ENCODE data around the gene COL6A2. TPM values are rescaled to one million over a fixed set of nuclear protein-coding genes. Genes with fewer than 3 reads are reported as not detected.
"Not testable (repeated sequence)": the region's sequence is repeated elsewhere in the genome, so short reads cannot be mapped to it uniquely, and the experiment has no call there.

The COL6A2 gene
- total RNA-seq, 1 donor from 2014 or later, result 535 TPM

DNA sequence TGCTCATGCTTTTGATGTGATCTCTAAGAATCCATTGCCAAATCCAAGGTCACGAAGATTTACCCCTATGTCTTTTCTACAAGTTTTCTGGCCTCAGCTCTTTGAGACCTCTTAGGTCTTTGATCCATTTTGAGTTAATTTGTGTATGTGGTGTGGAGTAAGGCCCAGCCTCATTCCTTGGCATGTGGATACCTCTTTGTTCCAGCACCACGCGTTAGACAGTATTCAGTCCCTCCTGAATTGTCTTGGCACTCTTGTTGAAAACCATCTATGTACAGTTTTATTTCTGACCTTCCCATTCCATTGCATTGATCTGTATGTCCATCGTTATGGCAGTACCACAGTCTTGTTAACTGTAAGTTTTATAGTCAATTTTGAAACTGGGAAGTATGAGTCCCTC is 65.5 kb downstream of the COL6A2 start:
- Histone ChIP-seq H3K4me1 (no peaks in the 10 kb centered on the region), H3K27me3 (no peaks in the 10 kb centered on the region), H3K27ac (no peak overlapping the region), H3K4me3 (no peak overlapping the region), H3K36me3 (peaks cover 0 to 4% of the 10 kb centered on the region in 2 donors), H3K9me3 (no peaks in the 10 kb centered on the region)
- TF ChIP-seq, protein P1, sequence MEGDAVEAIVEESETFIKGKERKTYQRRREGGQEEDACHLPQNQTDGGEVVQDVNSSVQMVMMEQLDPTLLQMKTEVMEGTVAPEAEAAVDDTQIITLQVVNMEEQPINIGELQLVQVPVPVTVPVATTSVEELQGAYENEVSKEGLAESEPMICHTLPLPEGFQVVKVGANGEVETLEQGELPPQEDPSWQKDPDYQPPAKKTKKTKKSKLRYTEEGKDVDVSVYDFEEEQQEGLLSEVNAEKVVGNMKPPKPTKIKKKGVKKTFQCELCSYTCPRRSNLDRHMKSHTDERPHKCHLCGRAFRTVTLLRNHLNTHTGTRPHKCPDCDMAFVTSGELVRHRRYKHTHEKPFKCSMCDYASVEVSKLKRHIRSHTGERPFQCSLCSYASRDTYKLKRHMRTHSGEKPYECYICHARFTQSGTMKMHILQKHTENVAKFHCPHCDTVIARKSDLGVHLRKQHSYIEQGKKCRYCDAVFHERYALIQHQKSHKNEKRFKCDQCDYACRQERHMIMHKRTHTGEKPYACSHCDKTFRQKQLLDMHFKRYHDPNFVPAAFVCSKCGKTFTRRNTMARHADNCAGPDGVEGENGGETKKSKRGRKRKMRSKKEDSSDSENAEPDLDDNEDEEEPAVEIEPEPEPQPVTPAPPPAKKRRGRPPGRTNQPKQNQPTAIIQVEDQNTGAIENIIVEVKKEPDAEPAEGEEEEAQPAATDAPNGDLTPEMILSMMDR (IDR thresholded peaks at IDR 0.05), result no peak
- TF ChIP-seq POLR2AphosphoS5 (IDR thresholded peaks at IDR 0.05; ENCODE audit: insufficient read depth in 1 of 2, low read depth in 1 of 2) (no peak), POLR2A (IDR thresholded peaks at IDR 0.05) (no peak)
- intact Hi-C loops (cut with DNase I), result no loop called here
- DNase-seq (ENCODE audit: extremely low spot score in 2 of 2), result no peak

DNA sequence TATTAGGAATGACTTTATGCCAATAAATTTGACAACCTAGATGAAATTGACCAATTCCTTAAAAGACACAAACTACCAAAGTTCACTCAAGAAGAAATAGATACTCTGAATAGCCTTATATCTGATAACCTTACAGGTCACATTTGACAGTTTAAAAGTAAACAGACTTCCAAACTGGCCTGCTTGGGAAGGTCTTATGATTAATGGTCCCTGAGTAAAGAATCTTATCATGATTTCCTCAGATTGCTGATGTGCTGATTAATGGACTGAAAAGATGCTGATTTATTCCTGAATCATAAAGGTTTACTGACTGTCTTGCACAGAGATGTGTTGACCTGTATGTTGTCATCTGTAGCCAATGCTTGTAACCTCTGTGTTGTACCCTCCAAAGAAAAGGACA is 67.2 kb downstream of the COL6A2 start:
- Histone ChIP-seq H3K4me1 (no peaks in the 10 kb centered on the region), H3K27me3 (no peaks in the 10 kb centered on the region), H3K4me3 (no peak overlapping the region), H3K36me3 (peaks cover 0 to 4% of the 10 kb centered on the region in 2 donors), H3K27ac (no peak overlapping the region), H3K9me3 (no peaks in the 10 kb centered on the region)
- intact Hi-C loops (cut with DNase I), result no loop called here
- TF ChIP-seq POLR2A (IDR thresholded peaks at IDR 0.05) (no peak), POLR2AphosphoS5 (IDR thresholded peaks at IDR 0.05; ENCODE audit: insufficient read depth in 1 of 2, low read depth in 1 of 2) (no peak)
- TF ChIP-seq, protein P1 (IDR thresholded peaks at IDR 0.05), result no peak
- no peak for DNase-seq (ENCODE audit: extremely low spot score in 2 of 2)

DNA sequence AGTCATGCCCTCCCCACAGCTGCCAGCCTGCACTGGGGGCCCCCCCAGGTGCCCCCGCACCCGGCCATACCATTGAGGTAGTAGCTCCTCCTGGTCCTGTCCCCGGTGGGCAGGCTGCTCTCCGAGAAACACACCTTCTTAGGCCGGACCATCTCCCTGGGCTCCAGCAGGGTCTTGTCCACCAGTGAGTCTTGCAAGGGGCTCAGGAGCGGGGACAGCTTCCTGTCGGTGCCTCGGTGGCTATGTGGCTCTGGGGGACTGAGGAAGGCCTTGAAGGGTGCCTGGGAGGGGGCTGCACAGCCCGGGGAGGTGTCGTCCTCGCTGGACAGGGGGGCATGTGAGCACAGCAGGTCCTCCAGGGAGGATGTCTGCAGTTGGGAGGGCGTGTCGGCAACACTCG is 70.3 kb downstream of the COL6A2 start:
- intact Hi-C loops (cut with DNase I), result no loop called here
- peak; percentile 61 to 64 for DNase-seq (ENCODE audit: extremely low spot score in 2 of 2)
- TF ChIP-seq, protein P1 (IDR thresholded peaks at IDR 0.05), result no peak
- no peak for TF ChIP-seq POLR2AphosphoS5 (IDR thresholded peaks at IDR 0.05; ENCODE audit: insufficient read depth in 1 of 2, low read depth in 1 of 2)
- no peak for TF ChIP-seq POLR2A (IDR thresholded peaks at IDR 0.05)
- no peaks in the 10 kb centered on the region for H3K4me1 ChIP-seq
- no peaks in the 10 kb centered on the region for H3K36me3 ChIP-seq
- H3K27ac ChIP-seq, result no peak overlapping the region
- no peak overlapping the region for H3K4me3 ChIP-seq
- H3K27me3 ChIP-seq, result no peaks in the 10 kb centered on the region
- H3K9me3 ChIP-seq, result no peaks in the 10 kb centered on the region

DNA sequence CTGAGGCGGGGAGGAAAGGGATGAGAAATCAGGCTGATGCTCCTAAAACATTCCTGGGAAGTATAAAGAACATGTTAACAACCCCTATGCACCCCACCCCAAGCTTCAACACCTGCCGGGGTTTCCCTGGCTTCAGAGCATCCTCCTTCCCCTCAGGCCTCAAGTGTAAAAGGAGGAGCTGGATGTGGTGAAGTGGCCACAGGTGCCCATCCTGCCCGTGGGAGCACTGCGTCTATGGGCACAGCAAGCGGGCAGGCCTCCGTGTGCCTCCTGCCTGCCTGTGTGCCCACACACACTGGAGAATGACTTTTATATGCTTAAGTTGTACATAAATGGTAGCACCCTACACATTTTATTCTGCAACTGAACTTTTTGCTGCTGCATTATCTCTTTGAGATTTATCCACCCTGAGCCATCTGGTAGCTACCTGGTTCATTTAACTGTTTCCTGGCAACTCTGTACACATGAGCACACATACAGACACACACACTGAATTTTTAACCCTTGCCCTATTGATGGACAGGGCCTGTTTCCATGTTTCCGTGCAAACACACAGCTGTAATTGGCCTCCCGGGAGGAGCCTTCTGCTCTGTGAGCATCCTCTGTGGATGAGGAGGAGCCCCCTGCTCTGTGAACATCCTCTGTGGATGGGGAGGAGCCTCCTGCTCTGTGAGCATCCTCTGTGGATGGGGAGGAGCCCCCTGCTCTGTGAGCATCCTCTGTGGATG is 70.9 kb downstream of the COL6A2 start:
- Histone ChIP-seq H3K27ac (no peak overlapping the region), H3K27me3 (no peaks in the 10 kb centered on the region), H3K9me3 (no peaks in the 10 kb centered on the region), H3K36me3 (no peaks in the 10 kb centered on the region), H3K4me1 (no peaks in the 10 kb centered on the region), H3K4me3 (no peak overlapping the region)
- intact Hi-C loops (cut with DNase I), result no loop called here
- TF ChIP-seq POLR2AphosphoS5 (IDR thresholded peaks at IDR 0.05; ENCODE audit: insufficient read depth in 1 of 2, low read depth in 1 of 2) (no peak), POLR2A (IDR thresholded peaks at IDR 0.05) (no peak)
- TF ChIP-seq, protein P1 (IDR thresholded peaks at IDR 0.05), result no peak
- no peak for DNase-seq (ENCODE audit: extremely low spot score in 2 of 2)

DNA sequence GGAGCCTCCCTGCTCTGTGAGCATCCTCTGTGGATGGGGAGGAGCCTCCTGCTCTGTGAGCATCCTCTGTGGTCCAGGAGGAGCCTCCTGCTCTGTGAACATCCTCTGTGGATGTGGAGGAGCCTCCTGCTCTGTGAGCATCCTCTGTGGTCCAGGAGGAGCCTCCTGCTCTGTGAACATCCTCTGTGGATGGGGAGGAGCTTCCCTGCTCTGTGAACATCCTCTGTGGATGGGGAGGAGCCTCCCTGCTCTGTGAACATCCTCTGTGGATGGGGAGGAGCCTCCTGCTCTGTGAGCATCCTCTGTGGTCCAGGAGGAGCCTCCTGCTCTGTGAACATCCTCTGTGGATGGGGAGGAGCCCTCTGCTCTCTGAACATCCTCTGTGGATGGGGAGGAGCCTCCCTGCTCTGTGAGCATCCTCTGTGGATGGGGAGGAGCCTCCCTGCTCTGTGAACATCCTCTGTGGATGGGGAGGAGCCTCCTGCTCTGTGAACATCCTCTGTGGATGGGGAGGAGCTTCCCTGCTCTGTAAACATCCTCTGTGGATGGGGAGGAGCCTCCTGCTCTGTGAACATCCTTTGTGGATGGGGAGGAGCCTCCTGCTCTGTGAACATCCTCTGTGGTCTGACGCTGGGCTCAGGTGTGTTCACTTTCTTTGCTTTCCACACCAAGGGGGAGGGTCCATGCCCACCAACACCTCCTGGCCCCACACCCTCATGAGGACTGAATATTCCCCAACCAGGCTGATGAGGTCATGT is 72.7 kb downstream of the COL6A2 start:
- H3K36me3 ChIP-seq; H3K9me3 ChIP-seq; H3K27me3 ChIP-seq; intact Hi-C loops (cut with DNase I); DNase-seq (ENCODE audit: extremely low spot score in 2 of 2); H3K4me3 ChIP-seq; H3K4me1 ChIP-seq; H3K27ac ChIP-seq: not testable (repeated sequence)
